HUES6 (cell line): ENCODE data around the gene FBLN2.

Experiments used
- H3K27ac ChIP-seq: 2 replicates; pipeline ENCODE4 v1.7.0; 2013; ENCODE audit warnings: low read depth, mild to moderate bottlenecking, low read length, inconsistent platforms
- H3K27me3 ChIP-seq: 2 replicates; pipeline ENCODE4 v1.6.1; 2013; ENCODE audit warnings: low read length; ENCODE audit not compliant: control insufficient read depth, insufficient read depth
- H3K36me3 ChIP-seq: 2 replicates; pipeline ENCODE4 v1.6.1; 2013; ENCODE audit warnings: low read length; ENCODE audit not compliant: control insufficient read depth, insufficient read depth
- H3K4me1 ChIP-seq: 2 replicates; pipeline ENCODE4 v1.6.1; 2013; ENCODE audit warnings: low read length; ENCODE audit not compliant: control insufficient read depth, insufficient read depth
- H3K4me3 ChIP-seq: 2 replicates; pipeline ENCODE4 v1.5.1; 2013; ENCODE audit warnings: low read depth, low read length
- H3K9ac ChIP-seq: one replicate; pipeline ENCODE4 v1.6.1; 2013; ENCODE audit warnings: mild to moderate bottlenecking, low read length
- H3K9me3 ChIP-seq: 2 replicates; pipeline ENCODE4 v1.6.1; 2013; ENCODE audit warnings: low read depth, low read length; ENCODE audit not compliant: control insufficient read depth, insufficient read depth

Gene FBLN2

DNA sequence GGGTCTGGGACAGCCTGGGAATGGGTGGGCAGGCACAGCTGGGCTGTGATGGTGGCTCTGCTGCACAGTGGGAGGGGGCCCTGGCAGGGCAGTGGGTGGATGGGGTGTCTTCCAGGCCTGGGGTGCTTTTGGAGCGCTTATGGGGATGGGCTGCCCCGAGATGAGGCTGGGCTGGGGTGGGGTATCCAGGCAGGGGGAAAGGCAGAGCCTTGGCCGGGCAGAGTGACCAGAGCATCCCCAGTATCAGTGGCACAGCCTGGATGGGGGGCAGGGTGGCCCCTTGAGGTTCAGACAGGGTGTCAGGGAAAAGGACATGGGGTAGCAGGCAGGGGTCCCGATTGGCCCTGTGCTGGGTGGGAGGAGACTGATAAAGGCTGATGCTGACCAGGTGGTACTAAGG, 42.2 kb upstream of the FBLN2 start:
- Histone ChIP-seq H3K27me3 (no peaks in the 10 kb centered on the region), H3K27ac (no peak overlapping the region), H3K9ac (no peak overlapping the region), H3K4me1 (peaks cover 20% of the 10 kb centered on the region), H3K9me3 (no peaks in the 10 kb centered on the region), H3K36me3 (no peaks in the 10 kb centered on the region), H3K4me3 (no peak overlapping the region)

GRCh38 chr3:13507247-13507569, 41.7 kb upstream of the FBLN2 start:
- no peak overlapping the region for H3K27ac ChIP-seq
- H3K9ac ChIP-seq = no peak overlapping the region
- no peaks in the 10 kb centered on the region for H3K27me3 ChIP-seq
- no peaks in the 10 kb centered on the region for H3K9me3 ChIP-seq
- peaks cover 20% of the 10 kb centered on the region for H3K4me1 ChIP-seq
- no peaks in the 10 kb centered on the region for H3K36me3 ChIP-seq
- no peak overlapping the region for H3K4me3 ChIP-seq

DNA sequence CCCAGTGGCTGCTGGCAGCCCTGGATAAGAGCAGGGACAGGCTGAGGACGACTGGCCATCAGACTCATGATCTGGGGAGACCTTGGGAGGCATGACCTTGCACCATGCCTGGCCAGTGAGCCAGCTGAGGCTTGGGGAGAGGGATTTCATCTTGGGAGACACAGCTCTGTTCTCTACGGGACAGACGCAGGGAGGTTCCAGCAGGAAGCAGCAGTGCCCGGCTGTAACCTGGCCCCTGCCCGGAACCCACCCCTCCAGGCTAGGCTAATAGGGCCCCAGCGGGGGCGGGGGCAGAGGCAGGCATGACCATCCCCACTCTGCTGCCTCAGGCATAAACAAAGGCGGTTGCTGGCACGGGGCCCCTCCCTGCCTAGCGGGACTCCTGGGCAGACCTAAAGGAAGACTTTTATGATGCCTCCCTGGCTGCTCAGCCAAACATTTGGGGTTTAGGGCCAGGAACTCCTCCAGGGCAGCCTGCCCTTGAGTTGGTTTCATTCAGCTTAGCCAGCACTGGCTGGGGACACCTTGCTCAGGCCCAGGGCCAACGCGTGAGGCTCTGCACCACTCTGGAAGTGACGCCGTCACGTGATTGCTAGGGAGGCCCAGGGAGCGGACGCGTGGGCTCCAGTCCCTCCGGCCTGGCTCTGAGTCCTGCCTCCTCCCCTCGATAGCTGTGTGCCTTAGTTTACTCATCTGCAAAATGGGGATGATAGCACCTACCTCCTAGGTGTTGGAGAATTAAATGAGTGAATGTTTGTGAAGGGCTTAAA, 41.2 kb upstream of the FBLN2 start:
- no peak overlapping the region for H3K9ac ChIP-seq
- H3K4me1 ChIP-seq = peaks cover 20% of the 10 kb centered on the region
- H3K9me3 ChIP-seq = no peaks in the 10 kb centered on the region

GRCh38 chr3:13508496-13508895, 40.4 kb upstream of the FBLN2 start:
- no peaks in the 10 kb centered on the region for H3K27me3 ChIP-seq
- no peaks in the 10 kb centered on the region for H3K36me3 ChIP-seq
- no peaks in the 10 kb centered on the region for H3K9me3 ChIP-seq
- H3K4me3 ChIP-seq = no peak overlapping the region
- peaks cover 20% of the 10 kb centered on the region for H3K4me1 ChIP-seq
- H3K27ac ChIP-seq = no peak overlapping the region
- no peak overlapping the region for H3K9ac ChIP-seq

More for the DNA sequence above, 41.2 kb upstream of the FBLN2 start:
- Histone ChIP-seq H3K27me3 (no peaks in the 10 kb centered on the region), H3K4me3 (no peak overlapping the region), H3K27ac (no peak overlapping the region), H3K36me3 (no peaks in the 10 kb centered on the region)

- no peak overlapping the region for H3K4me3 ChIP-seq
- no peak overlapping the region for H3K9ac ChIP-seq
- H3K27me3 ChIP-seq = no peaks in the 10 kb centered on the region
- no peaks in the 10 kb centered on the region for H3K9me3 ChIP-seq
- H3K36me3 ChIP-seq = no peaks in the 10 kb centered on the region
- no peak overlapping the region for H3K27ac ChIP-seq
- peaks cover 20% of the 10 kb centered on the region for H3K4me1 ChIP-seq
Measured at GRCh38 chr3:13509059-13509815, 39.7 kb upstream of the FBLN2 start.

DNA sequence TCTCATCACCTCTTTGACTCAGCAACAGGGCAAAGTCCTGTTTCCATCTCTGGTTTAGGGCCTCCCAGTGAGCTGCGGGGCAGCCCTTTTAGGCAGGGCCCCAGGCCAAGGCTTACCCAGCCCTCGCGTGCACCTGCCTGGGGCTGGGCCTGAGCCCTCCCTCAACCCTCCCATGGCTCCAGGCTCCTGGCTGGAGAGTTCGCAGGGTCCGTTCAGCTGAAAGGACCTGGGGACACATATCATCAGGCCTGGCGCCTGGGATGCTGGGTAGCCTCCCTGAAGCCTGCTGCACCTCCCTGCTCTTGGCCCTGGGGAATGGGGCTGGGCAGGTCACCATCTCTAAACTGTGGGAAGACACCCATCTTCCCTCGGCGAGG, 39.1 kb upstream of the FBLN2 start:
- Histone ChIP-seq H3K27ac (no peak overlapping the region), H3K9me3 (no peaks in the 10 kb centered on the region), H3K27me3 (no peaks in the 10 kb centered on the region), H3K9ac (no peak overlapping the region), H3K4me1 (peaks cover 20% of the 10 kb centered on the region), H3K36me3 (no peaks in the 10 kb centered on the region), H3K4me3 (no peak overlapping the region)

DNA sequence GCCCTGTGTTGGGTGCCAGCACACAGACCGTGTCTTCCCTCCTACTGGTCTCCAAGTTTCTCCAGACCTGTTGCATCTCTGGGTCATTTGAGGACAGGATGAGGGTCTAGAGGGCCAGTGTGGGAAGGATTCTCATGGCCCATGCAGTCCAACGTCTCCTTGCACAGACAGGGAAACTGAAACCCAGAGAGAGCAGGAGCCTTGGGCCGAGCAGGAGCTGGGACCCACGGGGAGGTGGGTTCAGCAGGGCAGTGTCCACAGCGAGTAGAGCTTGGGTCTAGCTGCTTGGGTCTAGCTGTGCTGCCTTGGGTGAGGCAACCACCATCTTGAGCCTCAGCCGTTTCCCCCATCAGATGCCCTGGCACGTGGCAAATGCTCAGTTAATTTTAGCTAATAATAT, 36.5 kb upstream of the FBLN2 start:
- no peaks in the 10 kb centered on the region for H3K9me3 ChIP-seq
- H3K27ac ChIP-seq = no peak overlapping the region
- H3K36me3 ChIP-seq = no peaks in the 10 kb centered on the region
- H3K9ac ChIP-seq = no peak overlapping the region
- no peak overlapping the region for H3K4me3 ChIP-seq
- no peaks in the 10 kb centered on the region for H3K27me3 ChIP-seq
- H3K4me1 ChIP-seq = peaks cover 10% of the 10 kb centered on the region

DNA sequence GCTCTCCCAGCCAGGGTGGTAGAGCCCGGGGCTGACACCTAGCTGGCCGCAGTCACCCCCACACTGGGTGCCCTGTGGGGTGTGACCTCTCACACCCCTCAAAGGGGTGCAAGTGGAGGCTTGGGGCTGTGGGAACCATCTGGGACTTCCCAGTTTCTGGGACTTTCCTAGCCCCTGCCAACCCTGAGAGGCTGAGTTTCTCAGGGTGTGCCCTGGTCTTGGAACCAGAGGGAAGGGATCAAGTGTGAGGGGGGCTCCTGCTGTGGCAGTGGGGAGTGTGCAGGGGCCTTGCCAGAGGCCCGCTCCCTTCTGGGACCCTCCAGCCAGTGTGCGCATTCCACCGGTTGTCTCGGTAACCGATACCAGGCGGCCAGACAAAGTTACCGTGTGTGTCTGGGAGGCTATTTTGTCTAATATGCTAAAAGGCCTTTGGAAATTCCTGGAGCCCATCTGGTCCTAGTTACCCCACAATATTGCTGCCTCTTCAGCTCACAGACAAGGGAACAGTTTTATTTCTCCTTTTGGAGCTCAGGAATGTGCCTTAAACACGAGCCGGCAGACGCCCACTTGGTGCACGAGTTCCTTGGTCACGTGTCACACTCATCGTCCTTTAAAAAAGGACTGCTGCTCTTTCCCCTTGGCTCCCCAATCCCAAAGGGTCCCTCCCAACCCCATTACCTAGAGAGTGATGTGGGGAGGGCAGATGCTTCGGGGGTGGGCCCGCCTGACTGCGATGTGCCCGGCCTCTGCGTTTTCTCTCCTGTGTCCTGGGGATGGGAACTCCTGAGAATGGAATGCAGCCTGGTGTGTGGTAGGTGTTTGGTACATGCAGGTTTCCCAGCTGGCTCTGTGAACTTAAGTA, 35.6 kb upstream of the FBLN2 start:
- Histone ChIP-seq H3K4me3 (no peak overlapping the region), H3K36me3 (no peaks in the 10 kb centered on the region), H3K9ac (no peak overlapping the region), H3K4me1 (peaks cover 2% of the 10 kb centered on the region; the same call in 1 of the 2 replicates), H3K9me3 (no peaks in the 10 kb centered on the region), H3K27me3 (no peaks in the 10 kb centered on the region), H3K27ac (no peak overlapping the region)

GRCh38 chr3:13513913-13514517, 34.9 kb upstream of the FBLN2 start:
- Histone ChIP-seq H3K4me3 (no peak overlapping the region), H3K36me3 (no peaks in the 10 kb centered on the region), H3K27me3 (no peaks in the 10 kb centered on the region), H3K27ac (no peak overlapping the region), H3K9me3 (no peaks in the 10 kb centered on the region), H3K9ac (no peak overlapping the region), H3K4me1 (no peaks in the 10 kb centered on the region; the same call in 1 of the 2 replicates)

GRCh38 chr3:13514639-13515435, 34.1 kb upstream of the FBLN2 start:
- H3K4me1 ChIP-seq = no peaks in the 10 kb centered on the region; the same call in 1 of the 2 replicates
- no peaks in the 10 kb centered on the region for H3K9me3 ChIP-seq
- H3K27ac ChIP-seq = no peak overlapping the region
- no peaks in the 10 kb centered on the region for H3K27me3 ChIP-seq
- H3K9ac ChIP-seq = no peak overlapping the region
- H3K36me3 ChIP-seq = no peaks in the 10 kb centered on the region
- no peak overlapping the region for H3K4me3 ChIP-seq
